Subcutaneous adipose tissue (tissue), 4 donors: ENCODE data around the gene ARFIP1. TPM values are rescaled to one million over a fixed set of nuclear protein-coding genes. Genes with fewer than 3 reads are reported as not detected.

Source experiments
- total RNA-seq, 4 donors: library from RNA; depleted of rRNA; stranded (reverse); fragments of >200 nt; gene quantifications; one replicate each; pipeline ENCODE4 v1.1.0, GENCODE V29; 2016
- TF ChIP-seq, protein P1 (sequence below): fragments of 450-650 bp; IDR thresholded peaks from one replicate; pipeline ENCODE4 v1.5.1; 2016; ENCODE audit warnings: low read depth, mild to moderate bottlenecking, control low read depth, antibody characterized with exemption, moderate library complexity

Gene ARFIP1
- total RNA-seq, 4 donors from 2014 or later: 17.7 to 31.8 (median 27.3) TPM

DNA sequence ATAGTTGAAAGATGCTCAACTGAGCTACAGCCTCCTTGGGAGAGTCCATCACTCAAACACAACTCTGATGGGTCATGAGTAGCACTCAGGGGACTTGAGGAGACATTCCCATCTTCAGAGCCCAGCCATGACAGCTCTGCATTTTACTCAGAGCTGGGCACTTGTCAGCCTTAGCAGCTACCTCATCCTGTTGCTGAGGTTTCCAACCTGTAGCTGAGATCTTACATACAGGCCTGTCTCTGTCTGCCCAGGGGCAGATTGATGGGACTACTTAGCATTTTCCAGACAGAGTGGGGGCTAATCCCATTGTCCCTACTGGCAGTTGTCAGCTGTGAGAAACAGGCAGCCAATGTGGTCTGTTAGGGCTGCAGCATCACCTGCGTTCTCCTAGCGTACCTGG, 159.9 kb downstream of the ARFIP1 start:
- TF ChIP-seq, protein P1, sequence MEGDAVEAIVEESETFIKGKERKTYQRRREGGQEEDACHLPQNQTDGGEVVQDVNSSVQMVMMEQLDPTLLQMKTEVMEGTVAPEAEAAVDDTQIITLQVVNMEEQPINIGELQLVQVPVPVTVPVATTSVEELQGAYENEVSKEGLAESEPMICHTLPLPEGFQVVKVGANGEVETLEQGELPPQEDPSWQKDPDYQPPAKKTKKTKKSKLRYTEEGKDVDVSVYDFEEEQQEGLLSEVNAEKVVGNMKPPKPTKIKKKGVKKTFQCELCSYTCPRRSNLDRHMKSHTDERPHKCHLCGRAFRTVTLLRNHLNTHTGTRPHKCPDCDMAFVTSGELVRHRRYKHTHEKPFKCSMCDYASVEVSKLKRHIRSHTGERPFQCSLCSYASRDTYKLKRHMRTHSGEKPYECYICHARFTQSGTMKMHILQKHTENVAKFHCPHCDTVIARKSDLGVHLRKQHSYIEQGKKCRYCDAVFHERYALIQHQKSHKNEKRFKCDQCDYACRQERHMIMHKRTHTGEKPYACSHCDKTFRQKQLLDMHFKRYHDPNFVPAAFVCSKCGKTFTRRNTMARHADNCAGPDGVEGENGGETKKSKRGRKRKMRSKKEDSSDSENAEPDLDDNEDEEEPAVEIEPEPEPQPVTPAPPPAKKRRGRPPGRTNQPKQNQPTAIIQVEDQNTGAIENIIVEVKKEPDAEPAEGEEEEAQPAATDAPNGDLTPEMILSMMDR: no peak

DNA sequence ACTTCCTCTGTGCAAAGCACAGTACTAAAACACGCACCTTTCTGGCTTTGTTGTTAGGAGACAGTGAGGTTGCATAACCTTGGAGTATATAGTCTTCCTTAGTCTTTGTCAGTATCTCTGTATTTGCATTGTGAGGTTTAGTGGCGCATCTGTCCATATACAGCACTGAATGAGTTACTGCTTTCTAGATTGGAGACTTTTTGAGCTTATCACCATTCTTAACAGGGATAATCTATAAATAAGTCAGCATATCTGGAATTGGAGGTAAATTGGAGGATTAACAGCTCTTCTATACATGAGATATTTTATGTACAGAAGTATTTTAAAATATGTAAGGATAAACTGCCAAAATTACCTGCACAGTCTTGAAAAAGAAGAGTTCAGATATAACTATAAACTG, 160.7 kb downstream of the ARFIP1 start:
- TF ChIP-seq, protein P1: no peak

DNA sequence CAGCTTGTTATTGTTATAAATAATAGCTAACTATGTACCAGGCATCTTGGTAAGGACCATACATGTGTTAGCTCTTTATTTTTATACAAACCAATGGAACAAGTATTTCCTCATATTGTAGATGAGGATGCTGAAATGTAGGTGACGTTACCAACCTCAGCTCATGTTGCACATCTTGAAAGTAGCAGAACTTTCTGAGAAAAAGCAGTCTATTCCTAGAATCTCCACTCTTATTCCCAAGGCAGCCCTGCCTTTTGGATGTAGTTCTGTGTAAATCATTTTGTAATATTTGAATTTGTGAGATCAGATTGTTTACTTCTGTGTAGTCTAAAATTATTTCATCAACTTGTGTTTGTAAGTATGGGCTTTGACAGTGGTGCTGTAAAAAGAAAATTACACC, 161.7 kb downstream of the ARFIP1 start:
- TF ChIP-seq, protein P1: no peak

DNA sequence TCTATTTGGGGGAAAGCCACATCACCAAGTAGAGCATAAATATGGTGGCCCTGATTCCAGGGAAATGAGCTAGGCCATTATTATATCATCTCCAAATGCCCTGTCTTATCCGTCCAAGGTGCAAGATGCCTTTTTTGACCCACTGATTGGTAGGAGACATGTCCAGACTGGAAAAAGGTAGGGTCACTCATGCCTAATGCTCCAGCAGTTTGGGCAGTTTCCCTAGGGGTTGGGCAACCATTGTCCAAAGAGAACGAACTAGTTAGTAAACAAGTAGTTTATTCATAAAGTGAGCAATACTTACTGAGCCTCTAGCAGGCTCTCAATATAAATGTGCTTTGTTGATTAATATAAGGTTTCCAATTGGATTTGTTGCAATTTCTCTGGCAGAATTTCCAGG, 162.6 kb downstream of the ARFIP1 start:
- TF ChIP-seq, protein P1: no peak

DNA sequence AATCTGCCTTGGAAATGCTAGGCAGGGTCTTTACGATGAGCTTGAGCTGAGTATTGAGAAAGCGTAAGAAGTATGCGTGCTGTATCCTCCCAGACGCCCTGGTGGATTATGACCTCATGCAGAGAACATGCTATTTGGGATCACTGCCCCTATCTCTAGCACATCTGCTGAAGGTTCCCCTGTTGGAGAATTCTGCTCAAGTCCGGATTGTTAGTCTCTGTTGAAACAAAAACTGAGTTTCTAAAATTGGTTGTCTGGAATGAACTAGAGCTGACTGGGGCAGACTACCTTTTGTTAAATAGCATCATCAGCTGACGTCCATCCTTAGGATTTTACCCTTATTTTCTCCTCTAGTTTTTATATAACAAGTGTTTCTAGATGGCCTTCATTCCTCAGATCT, 163.9 kb downstream of the ARFIP1 start:
- TF ChIP-seq, protein P1: no peak

DNA sequence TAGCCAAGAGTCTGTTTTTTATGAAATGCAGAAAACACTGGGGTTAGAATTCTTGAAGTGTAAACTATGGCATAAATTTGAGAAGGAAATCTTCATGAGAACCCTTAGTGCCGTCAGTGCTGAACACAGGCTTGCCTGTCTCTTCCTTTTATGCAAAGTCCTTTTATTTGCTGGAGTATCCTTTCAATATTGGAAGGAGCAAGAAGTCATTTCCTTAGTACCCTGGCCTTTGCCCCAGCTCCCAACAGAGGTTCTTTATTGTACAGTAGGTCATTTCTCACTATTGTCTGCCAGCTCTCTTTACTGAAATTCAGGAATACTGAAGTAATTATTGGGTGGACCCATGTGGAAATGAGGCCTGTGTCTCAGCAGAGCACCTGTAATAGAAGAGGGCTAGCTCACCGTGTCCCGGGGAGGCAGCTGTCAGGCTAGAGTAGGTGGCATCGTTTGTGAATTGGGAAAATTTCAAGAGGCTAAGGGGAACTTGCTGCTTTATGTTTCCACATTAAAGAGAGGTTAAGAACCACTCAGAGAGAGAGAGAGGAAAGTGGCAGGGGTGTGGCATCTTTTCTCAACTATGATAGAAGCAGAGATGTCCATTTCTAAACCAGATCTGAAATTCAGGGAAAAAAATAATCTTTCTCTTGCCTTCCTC, 165.0 kb downstream of the ARFIP1 start:
- TF ChIP-seq, protein P1: no peak

DNA sequence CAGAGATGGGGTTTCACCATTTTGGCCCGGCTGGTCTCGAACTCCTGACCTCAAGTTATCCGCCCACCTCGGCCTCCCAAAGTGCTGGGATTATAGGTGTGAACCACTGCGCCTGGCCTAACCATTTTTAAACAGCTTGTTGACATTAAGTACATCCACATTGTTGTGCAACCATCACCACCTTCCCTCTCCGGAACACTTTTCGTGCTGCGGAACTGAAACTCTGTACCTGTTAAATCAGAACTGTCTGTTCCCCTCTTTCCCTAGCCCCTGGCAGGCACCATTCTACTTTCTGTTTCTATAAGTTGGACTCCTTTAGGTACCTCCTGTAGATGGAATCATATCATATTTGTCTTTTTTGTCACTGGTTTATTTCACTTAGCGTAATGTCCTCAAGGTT, 165.9 kb downstream of the ARFIP1 start:
- TF ChIP-seq, protein P1: no peak
